Fibroblast of villous mesenchyme (primary cell): ENCODE results near the gene MXD3. TPM values are rescaled to one million over a fixed set of nuclear protein-coding genes. Genes with fewer than 3 reads are reported as not detected.

ENCODE experiments used
- DNase-seq: peaks from one replicate; pipeline ENCODE4 v3.0.0-alpha.2; 2010; ENCODE audit warnings: low read depth
- H3K4me3 ChIP-seq: 2 replicates; pipeline ENCODE4 v1.5.1; 2011; ENCODE audit warnings: low read depth, mild to moderate bottlenecking, low read length
- total RNA-seq: library from RNA; depleted of rRNA; stranded (reverse); fragments of >200 nt; gene quantifications from 2 replicates; pipeline ENCODE4 v1.2.3, GENCODE V29; 2012
- TF ChIP-seq, protein P1 (sequence below): IDR thresholded peaks from 2 replicates; pipeline ENCODE4 v1.5.1; 2012; ENCODE audit warnings: low read depth, mild to moderate bottlenecking, low read length; ENCODE audit not compliant: insufficient read depth

Gene MXD3
- total RNA-seq, 1 donor, result 9.1 TPM

DNA sequence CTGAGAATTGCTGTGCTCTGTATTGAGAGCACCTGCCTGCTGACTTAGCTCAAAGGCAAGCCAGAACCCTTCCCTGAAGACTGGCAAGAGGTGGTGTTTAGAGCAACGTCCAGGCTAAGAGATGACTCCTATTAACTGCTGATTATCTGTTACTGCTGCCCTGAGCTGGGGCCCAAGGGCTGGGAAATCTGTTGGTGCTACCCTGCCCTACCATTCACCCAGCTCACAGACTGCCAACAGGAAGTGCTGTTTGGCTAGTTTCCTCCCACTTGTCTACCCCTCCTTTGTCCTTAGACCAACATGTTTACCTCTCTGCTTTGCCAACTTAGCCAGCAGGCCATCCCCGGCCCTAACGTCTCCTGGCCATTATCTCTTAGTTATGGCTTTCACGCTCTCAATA, 15.1 kb downstream of the MXD3 start:
- no peak for DNase-seq
- no peak overlapping the region for H3K4me3 ChIP-seq
- TF ChIP-seq, protein P1, sequence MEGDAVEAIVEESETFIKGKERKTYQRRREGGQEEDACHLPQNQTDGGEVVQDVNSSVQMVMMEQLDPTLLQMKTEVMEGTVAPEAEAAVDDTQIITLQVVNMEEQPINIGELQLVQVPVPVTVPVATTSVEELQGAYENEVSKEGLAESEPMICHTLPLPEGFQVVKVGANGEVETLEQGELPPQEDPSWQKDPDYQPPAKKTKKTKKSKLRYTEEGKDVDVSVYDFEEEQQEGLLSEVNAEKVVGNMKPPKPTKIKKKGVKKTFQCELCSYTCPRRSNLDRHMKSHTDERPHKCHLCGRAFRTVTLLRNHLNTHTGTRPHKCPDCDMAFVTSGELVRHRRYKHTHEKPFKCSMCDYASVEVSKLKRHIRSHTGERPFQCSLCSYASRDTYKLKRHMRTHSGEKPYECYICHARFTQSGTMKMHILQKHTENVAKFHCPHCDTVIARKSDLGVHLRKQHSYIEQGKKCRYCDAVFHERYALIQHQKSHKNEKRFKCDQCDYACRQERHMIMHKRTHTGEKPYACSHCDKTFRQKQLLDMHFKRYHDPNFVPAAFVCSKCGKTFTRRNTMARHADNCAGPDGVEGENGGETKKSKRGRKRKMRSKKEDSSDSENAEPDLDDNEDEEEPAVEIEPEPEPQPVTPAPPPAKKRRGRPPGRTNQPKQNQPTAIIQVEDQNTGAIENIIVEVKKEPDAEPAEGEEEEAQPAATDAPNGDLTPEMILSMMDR, result no peak

DNA sequence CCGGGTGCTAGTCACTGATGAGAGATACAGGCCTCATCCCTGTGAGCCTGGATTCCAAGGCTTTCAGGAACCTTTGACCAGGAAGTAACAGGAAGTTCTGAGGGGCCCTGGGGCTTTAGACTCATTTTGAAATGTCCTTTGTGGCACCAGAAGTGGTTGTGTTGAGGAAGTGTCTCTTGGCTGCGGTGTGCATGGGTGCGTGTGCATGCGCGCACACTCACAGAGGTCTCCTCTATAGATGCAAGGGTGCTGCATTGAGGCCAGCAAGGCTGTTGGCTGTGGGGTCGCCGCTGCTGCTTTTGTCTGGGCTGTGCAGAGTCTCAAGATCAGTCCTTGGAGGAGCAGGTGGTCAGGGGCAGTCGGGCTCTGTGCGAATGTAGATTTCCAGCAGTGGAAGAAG, 15.8 kb downstream of the MXD3 start:
- TF ChIP-seq, protein P1, result no peak
- no peak for DNase-seq
- no peak overlapping the region for H3K4me3 ChIP-seq

DNA sequence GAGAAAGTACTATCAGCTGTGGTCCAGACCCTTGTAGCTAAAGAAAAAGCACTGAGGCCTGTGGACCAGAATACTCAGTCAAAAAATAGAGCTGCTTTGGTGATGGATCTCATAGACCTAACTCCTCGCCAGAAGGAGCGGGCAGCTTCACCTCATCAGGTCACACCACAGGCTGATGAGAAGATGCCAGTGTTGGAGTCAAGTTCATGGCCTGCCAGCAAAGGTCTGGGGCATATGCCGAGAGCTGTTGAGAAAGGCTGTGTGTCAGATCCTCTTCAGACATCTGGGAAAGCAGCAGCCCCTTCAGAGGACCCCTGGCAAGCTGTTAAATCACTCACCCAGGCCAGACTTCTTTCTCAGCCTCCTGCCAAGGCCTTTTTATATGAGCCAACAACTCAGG, 17.1 kb downstream of the MXD3 start:
- DNase-seq, result no peak
- H3K4me3 ChIP-seq, result no peak overlapping the region
- TF ChIP-seq, protein P1, result no peak

DNA sequence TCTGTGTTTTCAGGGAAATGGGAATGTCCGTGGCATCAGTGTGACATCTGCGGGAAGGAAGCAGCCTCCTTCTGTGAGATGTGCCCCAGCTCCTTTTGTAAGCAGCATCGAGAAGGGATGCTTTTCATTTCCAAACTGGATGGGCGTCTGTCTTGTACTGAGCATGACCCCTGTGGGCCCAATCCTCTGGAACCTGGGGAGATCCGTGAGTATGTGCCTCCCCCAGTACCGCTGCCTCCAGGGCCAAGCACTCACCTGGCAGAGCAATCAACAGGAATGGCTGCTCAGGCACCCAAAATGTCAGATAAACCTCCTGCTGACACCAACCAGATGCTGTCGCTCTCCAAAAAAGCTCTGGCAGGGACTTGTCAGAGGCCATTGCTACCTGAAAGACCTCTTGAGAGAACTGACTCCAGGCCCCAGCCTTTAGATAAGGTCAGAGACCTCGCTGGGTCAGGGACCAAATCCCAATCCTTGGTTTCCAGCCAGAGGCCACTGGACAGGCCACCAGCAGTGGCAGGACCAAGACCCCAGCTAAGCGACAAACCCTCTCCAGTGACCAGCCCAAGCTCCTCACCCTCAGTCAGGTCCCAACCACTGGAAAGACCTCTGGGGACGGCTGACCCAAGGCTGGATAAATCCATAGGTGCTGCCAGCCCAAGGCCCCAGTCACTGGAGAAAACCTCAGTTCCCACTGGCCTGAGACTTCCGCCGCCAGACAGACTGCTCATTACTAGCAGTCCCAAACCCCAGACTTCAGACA, 17.7 kb downstream of the MXD3 start:
- no peak for DNase-seq
- TF ChIP-seq, protein P1, result no peak
- no peak overlapping the region for H3K4me3 ChIP-seq

DNA sequence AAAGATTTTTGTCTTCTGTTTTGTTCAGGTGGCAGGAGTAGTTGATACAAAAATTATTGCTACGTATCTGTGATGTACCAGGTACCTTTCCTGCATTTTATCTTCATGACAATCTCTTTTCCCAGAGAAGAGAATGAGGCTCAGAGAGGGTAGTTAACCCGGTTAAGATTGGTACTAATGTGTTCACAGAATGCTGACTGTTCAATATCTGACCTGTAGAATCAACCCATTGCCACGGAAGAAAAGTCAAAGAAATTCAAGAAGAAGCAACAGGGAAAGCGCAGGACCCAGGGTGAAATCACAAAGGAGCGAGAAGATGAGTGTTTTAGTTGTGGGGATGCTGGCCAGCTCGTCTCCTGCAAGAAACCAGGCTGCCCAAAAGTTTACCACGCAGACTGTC, 20.0 kb downstream of the MXD3 start:
- H3K4me3 ChIP-seq, result no peak overlapping the region
- TF ChIP-seq, protein P1, result no peak
- DNase-seq, result no peak

DNA sequence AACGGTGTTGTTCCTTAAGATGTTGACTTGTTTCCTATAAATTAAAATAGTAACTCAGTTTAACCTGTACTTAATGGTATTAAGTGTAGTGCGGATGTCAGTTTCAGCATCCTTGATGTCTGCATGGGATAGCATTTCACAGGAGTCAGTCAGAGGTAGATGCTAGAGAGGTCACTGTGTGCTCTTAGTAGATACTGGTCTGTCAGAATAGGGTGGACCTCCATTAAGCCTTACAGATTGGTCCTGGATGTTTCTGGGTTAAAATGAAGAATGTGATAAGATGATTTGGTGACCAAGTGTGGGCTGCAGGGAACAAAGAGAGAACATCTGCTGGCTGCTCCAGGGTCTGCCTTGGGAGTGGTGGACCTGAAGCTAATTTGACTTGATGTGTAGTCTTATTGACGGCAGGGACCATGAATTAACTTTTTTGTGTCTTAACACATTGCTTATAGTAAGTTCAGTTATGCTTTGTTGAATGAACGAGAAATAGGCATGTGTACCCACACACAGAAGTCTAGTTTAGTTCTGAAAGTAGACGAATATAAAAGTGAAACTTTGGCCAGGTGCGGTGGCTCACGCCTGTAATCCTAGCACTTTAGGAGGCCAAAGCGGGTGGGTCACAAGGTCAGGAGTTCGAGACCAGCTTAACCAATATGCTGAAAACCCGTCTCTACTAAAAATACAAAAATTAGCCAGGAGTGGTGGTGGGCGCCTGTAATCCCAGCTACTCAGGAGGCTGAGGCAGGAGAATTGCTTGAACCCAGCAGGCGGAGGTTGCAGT, 20.7 kb downstream of the MXD3 start:
- TF ChIP-seq, protein P1, result no peak
- H3K4me3 ChIP-seq, result no peak overlapping the region
- DNase-seq, result no peak
